Uterus (tissue), 4 donors: ENCODE measurements around the gene NNT. TPM values are rescaled to one million over a fixed set of nuclear protein-coding genes. Genes with fewer than 3 reads are reported as not detected.

Experiments
- DNase-seq, 2 donors: peaks; one replicate each; pipeline ENCODE4 v3.0.0-alpha.2; 2019 to 2020
- H3K27ac ChIP-seq, 2 donors: fragments of 200-600 bp; sonication (generic); 1 replicate in 1 of 2; 2 replicates in 1 of 2; pipeline ENCODE4 v1.5.1; 2016 to 2018
- H3K27me3 ChIP-seq, 2 donors: fragments of 200-600 bp; sonication (generic); one replicate each; pipeline ENCODE4 v1.5.1; 2018 to 2019; ENCODE audit warnings: control low read depth in 1 of 2
- H3K36me3 ChIP-seq, 2 donors: fragments of 200-600 bp; sonication (generic); one replicate each; pipeline ENCODE4 v1.5.1; 2019; ENCODE audit warnings: control low read depth in 1 of 2
- H3K4me1 ChIP-seq, 2 donors: fragments of 200-600 bp; sonication (generic); one replicate each; pipeline ENCODE4 v1.5.1; 2018 to 2019; ENCODE audit warnings: control low read depth in 1 of 2
- H3K4me3 ChIP-seq, 2 donors: fragments of 200-600 bp; sonication (generic); 1 replicate in 1 of 2; 2 replicates in 1 of 2; pipeline ENCODE4 v1.5.1; 2018 to 2019; ENCODE audit warnings: mild to moderate bottlenecking in 1 of 2
- H3K9me3 ChIP-seq, 2 donors: fragments of 200-600 bp; sonication (generic); one replicate each; pipeline ENCODE4 v1.5.1; 2019; ENCODE audit warnings: control low read depth in 1 of 2
- POLR2A ChIP-seq, 2 donors: fragments of 450-650 bp; IDR thresholded peaks; one replicate each; pipeline ENCODE4 v1.6.1; 2016; ENCODE audit warnings: antibody characterized with exemption in 2 of 2, mild to moderate bottlenecking in 1 of 2, moderate library complexity in 1 of 2
- intact Hi-C: fragments of 100-400 bp; cut with DNase I; formaldehyde crosslinking; loops from one replicate; pipeline ENCODE4 v1.15.1; 2023; ENCODE audit warnings: low total_unique reads
- total RNA-seq, 4 donors: library from RNA; depleted of rRNA in 3 of 4; stranded (reverse); fragments of >200 nt in 3 of 4; gene quantifications; one replicate each; pipeline versions ENCODE4 v1.1.0 to v1.2.4, GENCODE V29; 2014 to 2023
- TF ChIP-seq, protein P1 (sequence below), 4 experiments: fragments of 200-600 bp in 2 of 4; fragments of 450-650 bp in 2 of 4; sonication (generic) in 2 of 4; IDR thresholded peaks; one replicate each; pipeline ENCODE4 v1.5.1; 2016 to 2019; ENCODE audit warnings: antibody characterized with exemption in 4 of 4, mild to moderate bottlenecking in 2 of 4, moderate library complexity in 1 of 4
- donor health status: DM: yes; HTN: yes; CAD: no.

NNT gene
- total RNA-seq, 4 donors from 2014 or later: 25.3 to 112 (median 43.8) TPM

DNA sequence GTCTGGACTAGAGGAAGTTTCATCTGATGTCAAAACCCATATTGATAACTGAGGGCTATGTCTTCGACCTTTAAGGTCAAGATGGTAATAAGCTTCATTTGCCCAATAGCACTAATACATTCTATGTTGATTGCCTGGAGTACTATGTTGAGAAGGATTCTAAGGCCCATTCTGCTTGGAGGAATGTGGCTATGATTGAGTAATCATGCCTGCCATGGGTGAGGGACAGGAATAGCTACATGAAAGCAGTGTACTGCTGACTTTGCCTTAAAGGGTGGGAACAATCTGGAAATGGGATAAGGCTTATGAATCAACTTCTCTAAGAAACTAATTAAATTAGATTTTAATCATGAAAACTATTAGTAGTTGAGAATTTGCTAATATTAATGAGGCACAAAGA lies 13.6 kb downstream of the NNT start:
- TF ChIP-seq POLR2A (IDR thresholded peaks at IDR 0.05): no peak
- TF ChIP-seq, protein P1, sequence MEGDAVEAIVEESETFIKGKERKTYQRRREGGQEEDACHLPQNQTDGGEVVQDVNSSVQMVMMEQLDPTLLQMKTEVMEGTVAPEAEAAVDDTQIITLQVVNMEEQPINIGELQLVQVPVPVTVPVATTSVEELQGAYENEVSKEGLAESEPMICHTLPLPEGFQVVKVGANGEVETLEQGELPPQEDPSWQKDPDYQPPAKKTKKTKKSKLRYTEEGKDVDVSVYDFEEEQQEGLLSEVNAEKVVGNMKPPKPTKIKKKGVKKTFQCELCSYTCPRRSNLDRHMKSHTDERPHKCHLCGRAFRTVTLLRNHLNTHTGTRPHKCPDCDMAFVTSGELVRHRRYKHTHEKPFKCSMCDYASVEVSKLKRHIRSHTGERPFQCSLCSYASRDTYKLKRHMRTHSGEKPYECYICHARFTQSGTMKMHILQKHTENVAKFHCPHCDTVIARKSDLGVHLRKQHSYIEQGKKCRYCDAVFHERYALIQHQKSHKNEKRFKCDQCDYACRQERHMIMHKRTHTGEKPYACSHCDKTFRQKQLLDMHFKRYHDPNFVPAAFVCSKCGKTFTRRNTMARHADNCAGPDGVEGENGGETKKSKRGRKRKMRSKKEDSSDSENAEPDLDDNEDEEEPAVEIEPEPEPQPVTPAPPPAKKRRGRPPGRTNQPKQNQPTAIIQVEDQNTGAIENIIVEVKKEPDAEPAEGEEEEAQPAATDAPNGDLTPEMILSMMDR (IDR thresholded peaks at IDR 0.05): no peak
- Histone ChIP-seq H3K4me1 (no peaks in the 10 kb centered on the region), H3K27ac (no peak overlapping the region), H3K9me3 (no peaks in the 10 kb centered on the region), H3K36me3 (no peaks in the 10 kb centered on the region), H3K4me3 (no peak overlapping the region), H3K27me3 (no peaks in the 10 kb centered on the region)
- intact Hi-C loops: no loop called here
- no peak for DNase-seq

DNA sequence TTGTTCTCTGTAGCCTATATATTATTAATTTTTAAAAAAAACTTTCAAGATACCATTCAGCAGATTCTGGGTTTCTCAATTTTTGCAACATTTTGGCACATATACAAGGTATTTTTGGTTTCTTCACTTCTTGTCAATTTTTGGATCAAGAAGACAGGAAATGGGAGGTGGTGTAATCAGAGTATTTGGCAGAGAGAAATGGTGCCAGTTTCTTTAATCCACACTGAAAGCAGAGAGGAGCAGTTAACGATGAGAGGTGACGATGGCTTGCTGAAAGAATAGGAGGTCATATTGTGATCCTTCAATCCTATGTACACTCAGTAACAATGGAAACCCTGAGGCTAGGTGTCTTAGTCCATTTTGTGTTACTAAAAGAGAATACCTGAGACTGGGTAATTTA lies 16.4 kb downstream of the NNT start:
- no peaks in the 10 kb centered on the region for H3K9me3 ChIP-seq
- no peak for TF ChIP-seq POLR2A (IDR thresholded peaks at IDR 0.05)
- TF ChIP-seq, protein P1 (IDR thresholded peaks at IDR 0.05): no peak
- no peaks in the 10 kb centered on the region for H3K27me3 ChIP-seq
- intact Hi-C loops: no loop called here
- DNase-seq: no peak
- H3K4me3 ChIP-seq: no peak overlapping the region
- no peak overlapping the region for H3K27ac ChIP-seq
- H3K36me3 ChIP-seq: no peaks in the 10 kb centered on the region
- no peaks in the 10 kb centered on the region for H3K4me1 ChIP-seq

DNA sequence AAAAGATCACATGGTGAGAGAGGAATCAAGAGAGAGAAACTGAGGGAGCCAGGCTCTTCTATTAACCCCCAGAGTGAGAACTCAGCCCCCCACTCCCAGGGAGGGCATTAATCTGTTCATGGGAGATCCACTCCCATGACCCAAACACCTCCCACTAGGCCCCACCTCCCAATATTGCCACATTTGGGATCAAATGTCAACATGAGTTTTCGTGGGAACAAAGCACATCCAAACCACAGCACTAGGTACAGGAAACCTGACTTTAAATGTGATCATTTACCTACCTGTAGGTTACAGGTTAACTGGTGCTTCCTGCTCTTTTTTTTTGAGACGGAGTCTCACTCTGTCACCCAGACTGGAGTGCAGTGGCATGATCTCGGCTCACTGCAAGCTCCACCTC lies 16.9 kb downstream of the NNT start:
- Histone ChIP-seq H3K4me1 (no peaks in the 10 kb centered on the region), H3K27me3 (no peaks in the 10 kb centered on the region), H3K27ac (no peak overlapping the region), H3K9me3 (no peaks in the 10 kb centered on the region), H3K36me3 (no peaks in the 10 kb centered on the region), H3K4me3 (no peak overlapping the region)
- TF ChIP-seq POLR2A (IDR thresholded peaks at IDR 0.05): no peak
- TF ChIP-seq, protein P1 (IDR thresholded peaks at IDR 0.05): no peak
- DNase-seq: no peak
- intact Hi-C loops: no loop called here

DNA sequence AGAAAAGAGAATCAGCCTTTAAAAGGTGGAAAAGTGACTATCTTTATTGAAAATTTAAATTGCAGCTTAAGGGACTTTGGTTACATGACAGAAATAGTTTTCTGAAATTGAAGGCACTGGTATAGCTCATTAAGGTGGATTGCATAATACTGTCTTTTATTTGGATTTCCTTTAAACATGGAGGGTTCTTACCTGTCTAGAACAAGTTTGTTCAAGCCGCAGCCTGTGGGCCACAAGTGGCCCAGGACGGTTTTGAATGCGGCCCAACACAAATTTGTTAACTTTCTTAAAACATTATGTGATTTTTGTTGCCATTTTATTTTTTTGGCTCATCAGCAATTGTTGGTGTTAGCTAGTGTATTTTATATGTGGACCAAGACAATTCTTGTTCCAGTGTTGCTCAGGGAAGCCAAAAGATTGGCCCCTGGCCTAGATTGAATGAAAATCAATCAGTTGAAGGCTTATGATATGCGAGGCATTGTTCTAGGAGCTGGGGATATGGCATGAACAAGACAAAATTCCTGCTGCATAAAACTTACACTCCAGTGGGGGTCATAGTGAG lies 18.0 kb downstream of the NNT start:
- no peak for DNase-seq
- TF ChIP-seq POLR2A (IDR thresholded peaks at IDR 0.05): no peak
- TF ChIP-seq, protein P1 (IDR thresholded peaks at IDR 0.05): no peak
- intact Hi-C loops: no loop called here

DNA sequence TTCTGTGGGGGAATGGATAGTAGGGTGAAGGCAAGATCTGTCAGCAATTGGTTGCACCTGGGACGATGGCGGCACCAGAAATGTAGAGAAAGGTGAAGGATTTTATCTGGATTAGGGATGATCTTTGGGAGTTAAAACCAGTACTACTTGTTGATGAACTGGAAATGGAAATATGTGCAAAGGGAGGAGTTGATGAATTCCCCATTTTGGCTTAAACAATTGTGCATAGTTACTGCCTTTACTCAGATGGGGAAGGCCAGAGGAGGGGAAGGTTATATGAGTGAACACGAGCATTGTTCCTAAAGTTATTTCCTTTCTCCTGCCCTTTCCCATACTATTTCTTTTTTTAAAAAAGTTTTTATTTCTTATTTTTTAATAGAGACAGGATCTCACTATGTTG lies 19.1 kb downstream of the NNT start:
- H3K9me3 ChIP-seq: no peaks in the 10 kb centered on the region
- no peaks in the 10 kb centered on the region for H3K36me3 ChIP-seq
- no peaks in the 10 kb centered on the region for H3K4me1 ChIP-seq
- H3K27ac ChIP-seq: no peak overlapping the region
- TF ChIP-seq, protein P1 (IDR thresholded peaks at IDR 0.05): no peak
- no peak for TF ChIP-seq POLR2A (IDR thresholded peaks at IDR 0.05)
- intact Hi-C loops: no loop called here
- no peak overlapping the region for H3K4me3 ChIP-seq
- DNase-seq: no peak
- H3K27me3 ChIP-seq: no peaks in the 10 kb centered on the region

More for the DNA sequence above, 18.0 kb downstream of the NNT start:
- Histone ChIP-seq H3K9me3 (no peaks in the 10 kb centered on the region), H3K27me3 (no peaks in the 10 kb centered on the region), H3K27ac (no peak overlapping the region), H3K4me3 (no peak overlapping the region), H3K36me3 (no peaks in the 10 kb centered on the region), H3K4me1 (no peaks in the 10 kb centered on the region)
